ENCODE data around the gene ETFBKMT. TPM values are rescaled to one million over a fixed set of nuclear protein-coding genes. Genes with fewer than 3 reads are reported as not detected.
"Not testable (repeated sequence)": the region's sequence is repeated elsewhere in the genome, so short reads cannot be mapped to it uniquely, and the experiment has no call there.

The ETFBKMT gene
- total RNA-seq, 2 experiments from 2014 or later = 0.38 to 0.92 TPM

- Mint-ChIP-seq H3K9me3 (no peaks in the 10 kb centered on the region), H3K27me3 (no peaks in the 10 kb centered on the region), H3K4me1 (ENCODE audit: low read depth) (peaks cover 15% of the 10 kb centered on the region), H3K27ac (peak overlapping the region; percentile 46), H3K4me3 (no peak overlapping the region), H3K36me3 (ENCODE audit: low read depth) (peaks cover 74% of the 10 kb centered on the region)
- peaks cover 3% of the 10 kb centered on the region for H3K4me1 ChIP-seq (ENCODE audit: insufficient read depth, low read length)
- peaks cover 0 to 16% of the 10 kb centered on the region in 2 experiments for H3K9me3 ChIP-seq (ENCODE audit: control insufficient read depth in 1 of 2, insufficient read depth in 1 of 2, low read length in 2 of 2)
- no peaks in the 10 kb centered on the region for H3K27me3 ChIP-seq (ENCODE audit: control insufficient read depth in 1 of 2, insufficient read depth in 2 of 2, low read length in 2 of 2)
- H3K27ac ChIP-seq (ENCODE audit: low read depth in 1 of 2, low read length in 2 of 2) = no peak overlapping the region
- H3K4me3 ChIP-seq (ENCODE audit: low read length) = no peak overlapping the region
- intact Hi-C loops (cut with DNase I, micrococcal nuclease) = no loop called here
- peaks cover 7% of the 10 kb centered on the region for H3K36me3 ChIP-seq (ENCODE audit: insufficient read depth, low read length)
- ATAC-seq (ENCODE audit: poor library complexity) (no peak), DNase-seq (peak in 2 of 14 experiments; percentile 40 to 58)
- no peak for TF ChIP-seq CTCF (IDR thresholded peaks at IDR 0.05)
- CTCF ChIA-PET = no interaction called here
- POLR2A ChIA-PET = interaction anchor here (0.8 to 1.6 kb wide), 4 partner anchors 12 to 244 kb away, joined by 3 to 4 read pairs (median 3); partner anchors contain the start of genes AMN1 and RESF1
These were observed 55.9 kb downstream of the ETFBKMT start for GRCh38 chr12:31715283-31715825.

- ATAC-seq (ENCODE audit: poor library complexity); H3K27me3 Mint-ChIP-seq; POLR2A ChIA-PET; H3K4me3 Mint-ChIP-seq; CTCF ChIA-PET; DNase-seq; intact Hi-C loops (cut with DNase I, micrococcal nuclease); H3K9me3 Mint-ChIP-seq; H3K27ac ChIP-seq (ENCODE audit: low read depth in 1 of 2, low read length in 2 of 2); H3K27ac Mint-ChIP-seq; H3K27me3 ChIP-seq (ENCODE audit: control insufficient read depth in 1 of 2, insufficient read depth in 2 of 2, low read length in 2 of 2); H3K4me3 ChIP-seq (ENCODE audit: low read length): not testable (repeated sequence)
- Histone ChIP-seq H3K4me1 (ENCODE audit: insufficient read depth, low read length) (peaks cover 12% of the 10 kb centered on the region), H3K9me3 (ENCODE audit: control insufficient read depth in 1 of 2, insufficient read depth in 1 of 2, low read length in 2 of 2) (peaks cover 0 to 13% of the 10 kb centered on the region in 2 experiments), H3K36me3 (ENCODE audit: insufficient read depth, low read length) (peaks cover 10% of the 10 kb centered on the region)
- peaks cover 27% of the 10 kb centered on the region for H3K4me1 Mint-ChIP-seq (ENCODE audit: low read depth)
- peaks cover 74% of the 10 kb centered on the region for H3K36me3 Mint-ChIP-seq (ENCODE audit: low read depth)
These were observed 57.5 kb downstream of the ETFBKMT start for GRCh38 chr12:31716998-31717397.

- Mint-ChIP-seq H3K36me3 (ENCODE audit: low read depth) (peaks cover 90% of the 10 kb centered on the region), H3K4me1 (ENCODE audit: low read depth) (peaks cover 40% of the 10 kb centered on the region)
- POLR2A ChIA-PET; H3K27ac ChIP-seq (ENCODE audit: low read depth in 1 of 2, low read length in 2 of 2); DNase-seq; H3K9me3 Mint-ChIP-seq; H3K27me3 ChIP-seq (ENCODE audit: control insufficient read depth in 1 of 2, insufficient read depth in 2 of 2, low read length in 2 of 2); CTCF ChIA-PET; H3K27ac Mint-ChIP-seq; H3K4me3 Mint-ChIP-seq; H3K27me3 Mint-ChIP-seq; H3K4me3 ChIP-seq (ENCODE audit: low read length); intact Hi-C loops (cut with DNase I, micrococcal nuclease); ATAC-seq (ENCODE audit: poor library complexity): not testable (repeated sequence)
- peaks cover 10% of the 10 kb centered on the region for H3K36me3 ChIP-seq (ENCODE audit: insufficient read depth, low read length)
- peaks cover 0 to 16% of the 10 kb centered on the region in 2 experiments for H3K9me3 ChIP-seq (ENCODE audit: control insufficient read depth in 1 of 2, insufficient read depth in 1 of 2, low read length in 2 of 2)
- H3K4me1 ChIP-seq (ENCODE audit: insufficient read depth, low read length) = peaks cover 23% of the 10 kb centered on the region
These were observed 59.2 kb downstream of the ETFBKMT start for GRCh38 chr12:31718542-31719198.

- Mint-ChIP-seq H3K4me3 (no peak overlapping the region), H3K36me3 (ENCODE audit: low read depth) (peaks cover 95% of the 10 kb centered on the region), H3K4me1 (ENCODE audit: low read depth) (peaks cover 57% of the 10 kb centered on the region), H3K9me3 (peaks cover 4% of the 10 kb centered on the region), H3K27me3 (no peaks in the 10 kb centered on the region), H3K27ac (peak overlapping the region; percentile 62)
- Histone ChIP-seq H3K27me3 (ENCODE audit: control insufficient read depth in 1 of 2, insufficient read depth in 2 of 2, low read length in 2 of 2) (no peaks in the 10 kb centered on the region), H3K4me1 (ENCODE audit: insufficient read depth, low read length) (peaks cover 28% of the 10 kb centered on the region), H3K27ac (ENCODE audit: low read depth in 1 of 2, low read length in 2 of 2) (no peak overlapping the region), H3K36me3 (ENCODE audit: insufficient read depth, low read length) (peaks cover 10% of the 10 kb centered on the region), H3K9me3 (ENCODE audit: control insufficient read depth in 1 of 2, insufficient read depth in 1 of 2, low read length in 2 of 2) (peaks cover 0 to 20% of the 10 kb centered on the region in 2 experiments), H3K4me3 (ENCODE audit: low read length) (no peak overlapping the region)
- DNase-seq (no peak), ATAC-seq (ENCODE audit: poor library complexity) (no peak)
- intact Hi-C loops (cut with DNase I, micrococcal nuclease) = loop anchor here (10.0 kb wide), 1 partner anchor 398 kb away; the partner anchor contains the start of gene SINHCAF (in 2 of the 2)
- CTCF ChIA-PET = interaction anchor here (0.9 kb wide), 1 partner anchor 70 kb away, joined by 3 read pairs; no protein-coding TSS in a partner anchor
- POLR2A ChIA-PET = no interaction called here
- TF ChIP-seq CTCF (IDR thresholded peaks at IDR 0.05) = no peak
These were observed 63.1 kb downstream of the ETFBKMT start for GRCh38 chr12:31722580-31722979.

Data from CD4-positive, alpha-beta T cell (primary cell).